ENCODE data around the gene STX8.

STX8 gene

GRCh38 chr17:9237661-9238301 is 337.8 kb downstream of the STX8 start:
- TF ChIP-seq ZFP30 (CRISPR knock-in tag; IDR thresholded peaks at IDR 0.05) (no peak), ZC3H10 (CRISPR knock-in tag; IDR thresholded peaks at IDR 0.05) (no peak), ZNF565 (CRISPR knock-in tag; conservative IDR thresholded peaks at IDR 0.05; ENCODE audit: low read depth) (no peak), ARNTL (CRISPR knock-in tag; IDR thresholded peaks at IDR 0.05; ENCODE audit: borderline replicate concordance, low read depth) (no peak), POU6F1 (CRISPR knock-in tag; IDR thresholded peaks at IDR 0.05; ENCODE audit: borderline replicate concordance, low read depth) (no peak), RARB (CRISPR knock-in tag; IDR thresholded peaks at IDR 0.05) (no peak), ZNF70 (CRISPR knock-in tag; IDR thresholded peaks at IDR 0.05) (no peak), ZFP3 (CRISPR knock-in tag; IDR thresholded peaks at IDR 0.05) (no peak)
- ATAC-seq, result no peak

GRCh38 chr17:9237053-9237410 is 338.6 kb downstream of the STX8 start:
- no peak for ATAC-seq
- TF ChIP-seq PATZ1 (CRISPR knock-in tag; IDR thresholded peaks at IDR 0.05; ENCODE audit: borderline replicate concordance) (no peak), TSHZ2 (CRISPR knock-in tag; IDR thresholded peaks at IDR 0.05) (no peak), ZNF70 (CRISPR knock-in tag; IDR thresholded peaks at IDR 0.05) (no peak), POU6F1 (CRISPR knock-in tag; IDR thresholded peaks at IDR 0.05; ENCODE audit: borderline replicate concordance, low read depth) (no peak), GLIS3 (CRISPR knock-in tag; IDR thresholded peaks at IDR 0.05) (no peak), ESRRG (CRISPR knock-in tag; IDR thresholded peaks at IDR 0.05) (no peak), ARNTL (CRISPR knock-in tag; IDR thresholded peaks at IDR 0.05; ENCODE audit: borderline replicate concordance, low read depth) (no peak), ISL1 (CRISPR knock-in tag; IDR thresholded peaks at IDR 0.05) (no peak), PPARA (CRISPR knock-in tag; IDR thresholded peaks at IDR 0.05; ENCODE audit: borderline replicate concordance) (no peak), ZFP3 (CRISPR knock-in tag; IDR thresholded peaks at IDR 0.05) (no peak), ZNF565 (CRISPR knock-in tag; conservative IDR thresholded peaks at IDR 0.05; ENCODE audit: low read depth) (no peak), SNAI2 (CRISPR knock-in tag; IDR thresholded peaks at IDR 0.05) (no peak), ZC3H10 (CRISPR knock-in tag; IDR thresholded peaks at IDR 0.05) (no peak), TCF4 (CRISPR knock-in tag; IDR thresholded peaks at IDR 0.05; ENCODE audit: borderline replicate concordance) (no peak)

GRCh38 chr17:9236286-9237052 is 339.2 kb downstream of the STX8 start:
- ATAC-seq, result no peak
- TF ChIP-seq ZFP30 (CRISPR knock-in tag; IDR thresholded peaks at IDR 0.05), result no peak
- TF ChIP-seq ZC3H10 (CRISPR knock-in tag; IDR thresholded peaks at IDR 0.05), result no peak
- no peak for TF ChIP-seq POU6F1 (CRISPR knock-in tag; IDR thresholded peaks at IDR 0.05; ENCODE audit: borderline replicate concordance, low read depth)
- TF ChIP-seq CSRNP3 (CRISPR knock-in tag; IDR thresholded peaks at IDR 0.05), result no peak
- TF ChIP-seq PPARA (CRISPR knock-in tag; IDR thresholded peaks at IDR 0.05; ENCODE audit: borderline replicate concordance), result no peak
- no peak for TF ChIP-seq TCF4 (CRISPR knock-in tag; IDR thresholded peaks at IDR 0.05; ENCODE audit: borderline replicate concordance)
- TF ChIP-seq RARB (CRISPR knock-in tag; IDR thresholded peaks at IDR 0.05), result no peak
- TF ChIP-seq PATZ1 (CRISPR knock-in tag; IDR thresholded peaks at IDR 0.05; ENCODE audit: borderline replicate concordance), result no peak
- TF ChIP-seq ISL1 (CRISPR knock-in tag; IDR thresholded peaks at IDR 0.05), result no peak
- no peak for TF ChIP-seq ESRRG (CRISPR knock-in tag; IDR thresholded peaks at IDR 0.05)
- no peak for TF ChIP-seq OSR1 (CRISPR knock-in tag; IDR thresholded peaks at IDR 0.05)
